GM23338 (cell line): Measurements from ENCODE around the gene SLK.

Experiments used
- CREB1 ChIP-seq: fragments of 250-450 bp; sonication (Bioruptor Pico); IDR thresholded peaks from 2 replicates; pipeline ENCODE4 v1.5.0; 2020; ENCODE audit warnings: low read depth, mild to moderate bottlenecking, moderate library complexity
- CTCF ChIP-seq, 2 experiments: fragments of 200-600 bp in 1 of 2; sonication (generic) in 1 of 2; conservative IDR thresholded peaks; 2 replicates each; pipeline versions ENCODE4 v1.5.1 to v1.6.1; 2016 to 2017; ENCODE audit warnings: antibody characterized with exemption in 2 of 2, low read depth in 2 of 2, mild to moderate bottlenecking in 2 of 2, moderate library complexity in 1 of 2
- EZH2 ChIP-seq: fragments of 200-600 bp; sonication (generic); IDR thresholded peaks from one replicate; pipeline ENCODE4 v1.8.0; 2017; ENCODE audit warnings: antibody characterized with exemption, mild to moderate bottlenecking, low read depth; ENCODE audit not compliant: unreplicated experiment
- EZH2phosphoT487 ChIP-seq: fragments of 200-600 bp; sonication (generic); IDR thresholded peaks from one replicate; pipeline ENCODE4 v1.8.1; 2018; ENCODE audit warnings: antibody characterized with exemption; ENCODE audit not compliant: unreplicated experiment
- POLR2AphosphoS5 ChIP-seq: IDR thresholded peaks from 2 replicates; pipeline ENCODE4 v1.6.1; 2016; ENCODE audit warnings: antibody characterized with exemption, low read depth
- STAT1 ChIP-seq: IDR thresholded peaks from one replicate; pipeline ENCODE4 v1.6.1; 2016; ENCODE audit warnings: antibody characterized with exemption; ENCODE audit not compliant: unreplicated experiment
- TF ChIP-seq, protein P1 (sequence below): IDR thresholded peaks from one replicate; pipeline ENCODE4 v1.6.1; 2018; ENCODE audit warnings: antibody characterized with exemption; ENCODE audit not compliant: unreplicated experiment
- TF ChIP-seq, protein P2 (sequence below): IDR thresholded peaks from 2 replicates; pipeline ENCODE4 v1.6.1; 2016; ENCODE audit warnings: antibody characterized with exemption

GRCh38 chr10:104018471-104018870, 51.5 kb downstream of the SLK start:
- TF ChIP-seq CTCF (conservative IDR thresholded peaks at IDR 0.05; ENCODE audit: low read depth in 2 of 2), result no peak
- TF ChIP-seq, protein P1, sequence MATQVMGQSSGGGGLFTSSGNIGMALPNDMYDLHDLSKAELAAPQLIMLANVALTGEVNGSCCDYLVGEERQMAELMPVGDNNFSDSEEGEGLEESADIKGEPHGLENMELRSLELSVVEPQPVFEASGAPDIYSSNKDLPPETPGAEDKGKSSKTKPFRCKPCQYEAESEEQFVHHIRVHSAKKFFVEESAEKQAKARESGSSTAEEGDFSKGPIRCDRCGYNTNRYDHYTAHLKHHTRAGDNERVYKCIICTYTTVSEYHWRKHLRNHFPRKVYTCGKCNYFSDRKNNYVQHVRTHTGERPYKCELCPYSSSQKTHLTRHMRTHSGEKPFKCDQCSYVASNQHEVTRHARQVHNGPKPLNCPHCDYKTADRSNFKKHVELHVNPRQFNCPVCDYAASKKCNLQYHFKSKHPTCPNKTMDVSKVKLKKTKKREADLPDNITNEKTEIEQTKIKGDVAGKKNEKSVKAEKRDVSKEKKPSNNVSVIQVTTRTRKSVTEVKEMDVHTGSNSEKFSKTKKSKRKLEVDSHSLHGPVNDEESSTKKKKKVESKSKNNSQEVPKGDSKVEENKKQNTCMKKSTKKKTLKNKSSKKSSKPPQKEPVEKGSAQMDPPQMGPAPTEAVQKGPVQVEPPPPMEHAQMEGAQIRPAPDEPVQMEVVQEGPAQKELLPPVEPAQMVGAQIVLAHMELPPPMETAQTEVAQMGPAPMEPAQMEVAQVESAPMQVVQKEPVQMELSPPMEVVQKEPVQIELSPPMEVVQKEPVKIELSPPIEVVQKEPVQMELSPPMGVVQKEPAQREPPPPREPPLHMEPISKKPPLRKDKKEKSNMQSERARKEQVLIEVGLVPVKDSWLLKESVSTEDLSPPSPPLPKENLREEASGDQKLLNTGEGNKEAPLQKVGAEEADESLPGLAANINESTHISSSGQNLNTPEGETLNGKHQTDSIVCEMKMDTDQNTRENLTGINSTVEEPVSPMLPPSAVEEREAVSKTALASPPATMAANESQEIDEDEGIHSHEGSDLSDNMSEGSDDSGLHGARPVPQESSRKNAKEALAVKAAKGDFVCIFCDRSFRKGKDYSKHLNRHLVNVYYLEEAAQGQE, result no peak
- TF ChIP-seq POLR2AphosphoS5, result no peak
- TF ChIP-seq EZH2, result no peak
- TF ChIP-seq, protein P2, sequence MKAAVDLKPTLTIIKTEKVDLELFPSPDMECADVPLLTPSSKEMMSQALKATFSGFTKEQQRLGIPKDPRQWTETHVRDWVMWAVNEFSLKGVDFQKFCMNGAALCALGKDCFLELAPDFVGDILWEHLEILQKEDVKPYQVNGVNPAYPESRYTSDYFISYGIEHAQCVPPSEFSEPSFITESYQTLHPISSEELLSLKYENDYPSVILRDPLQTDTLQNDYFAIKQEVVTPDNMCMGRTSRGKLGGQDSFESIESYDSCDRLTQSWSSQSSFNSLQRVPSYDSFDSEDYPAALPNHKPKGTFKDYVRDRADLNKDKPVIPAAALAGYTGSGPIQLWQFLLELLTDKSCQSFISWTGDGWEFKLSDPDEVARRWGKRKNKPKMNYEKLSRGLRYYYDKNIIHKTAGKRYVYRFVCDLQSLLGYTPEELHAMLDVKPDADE, result no peak
- no peak for TF ChIP-seq EZH2phosphoT487
- TF ChIP-seq CREB1 (CRISPR knock-in tag), result no peak
- TF ChIP-seq STAT1, result no peak
